ENCODE measurements around the gene LNP1. TPM values are rescaled to one million over a fixed set of nuclear protein-coding genes. Genes with fewer than 3 reads are reported as not detected.

Gene LNP1
- total RNA-seq, 3 donors from 2014 or later (not counting 1 experiment from before 2014, with no cell fraction given), result 0.39 to 0.85 (median 0.73) TPM

DNA sequence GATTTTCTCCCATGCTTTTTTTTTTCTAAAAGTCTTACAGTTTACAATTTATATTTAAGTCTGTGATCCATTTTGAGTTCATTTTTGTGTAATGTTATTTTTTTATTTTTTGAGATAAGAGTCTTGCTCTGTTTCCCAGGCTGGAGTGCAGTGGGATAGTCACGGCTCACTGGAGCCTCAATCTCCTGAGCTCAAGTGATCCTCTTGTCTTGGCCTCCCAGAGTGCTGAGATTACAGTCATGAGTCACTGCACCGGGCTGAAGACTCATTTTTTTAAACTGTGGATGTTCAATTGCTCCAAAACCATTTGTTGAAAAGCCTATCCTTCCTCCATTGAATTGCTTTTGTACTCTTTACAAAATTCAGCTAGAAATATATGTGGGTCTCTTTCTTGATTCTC, 19.5 kb downstream of the LNP1 start:
- no peaks in the 10 kb centered on the region for H3K36me3 ChIP-seq (ENCODE audit: control insufficient read depth, insufficient read depth, low read length)
- Mint-ChIP-seq H3K4me1 (no peaks in the 10 kb centered on the region), H3K27ac (no peak overlapping the region), H3K9me3 (no peaks in the 10 kb centered on the region), H3K27me3 (ENCODE audit: low read depth in 2 of 2) (peaks cover 0 to 15% of the 10 kb centered on the region in 2 donors), H3K36me3 (no peaks in the 10 kb centered on the region), H3K4me3 (no peak overlapping the region)
- ATAC-seq (no peak), DNase-seq (no peak)
- no peaks in the 10 kb centered on the region for H3K9me3 ChIP-seq (ENCODE audit: control insufficient read depth, insufficient read depth, low read length)
- TF ChIP-seq, protein P1, sequence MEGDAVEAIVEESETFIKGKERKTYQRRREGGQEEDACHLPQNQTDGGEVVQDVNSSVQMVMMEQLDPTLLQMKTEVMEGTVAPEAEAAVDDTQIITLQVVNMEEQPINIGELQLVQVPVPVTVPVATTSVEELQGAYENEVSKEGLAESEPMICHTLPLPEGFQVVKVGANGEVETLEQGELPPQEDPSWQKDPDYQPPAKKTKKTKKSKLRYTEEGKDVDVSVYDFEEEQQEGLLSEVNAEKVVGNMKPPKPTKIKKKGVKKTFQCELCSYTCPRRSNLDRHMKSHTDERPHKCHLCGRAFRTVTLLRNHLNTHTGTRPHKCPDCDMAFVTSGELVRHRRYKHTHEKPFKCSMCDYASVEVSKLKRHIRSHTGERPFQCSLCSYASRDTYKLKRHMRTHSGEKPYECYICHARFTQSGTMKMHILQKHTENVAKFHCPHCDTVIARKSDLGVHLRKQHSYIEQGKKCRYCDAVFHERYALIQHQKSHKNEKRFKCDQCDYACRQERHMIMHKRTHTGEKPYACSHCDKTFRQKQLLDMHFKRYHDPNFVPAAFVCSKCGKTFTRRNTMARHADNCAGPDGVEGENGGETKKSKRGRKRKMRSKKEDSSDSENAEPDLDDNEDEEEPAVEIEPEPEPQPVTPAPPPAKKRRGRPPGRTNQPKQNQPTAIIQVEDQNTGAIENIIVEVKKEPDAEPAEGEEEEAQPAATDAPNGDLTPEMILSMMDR (IDR thresholded peaks at IDR 0.05), result no peak
- intact Hi-C loops (cut with micrococcal nuclease), result no loop called here
- WGBS (ENCODE audit: insufficient coverage), result 89% methylated on average over 2 of the region's 2 CpGs
- H3K27ac ChIP-seq (ENCODE audit: low read length), result no peak overlapping the region
- H3K4me3 ChIP-seq (ENCODE audit: low read length), result no peak overlapping the region
- H3K27me3 ChIP-seq (ENCODE audit: control insufficient read depth, insufficient read depth, low read length), result no peaks in the 10 kb centered on the region
- no peaks in the 10 kb centered on the region for H3K4me1 ChIP-seq (ENCODE audit: control insufficient read depth, insufficient read depth, low read length)

DNA sequence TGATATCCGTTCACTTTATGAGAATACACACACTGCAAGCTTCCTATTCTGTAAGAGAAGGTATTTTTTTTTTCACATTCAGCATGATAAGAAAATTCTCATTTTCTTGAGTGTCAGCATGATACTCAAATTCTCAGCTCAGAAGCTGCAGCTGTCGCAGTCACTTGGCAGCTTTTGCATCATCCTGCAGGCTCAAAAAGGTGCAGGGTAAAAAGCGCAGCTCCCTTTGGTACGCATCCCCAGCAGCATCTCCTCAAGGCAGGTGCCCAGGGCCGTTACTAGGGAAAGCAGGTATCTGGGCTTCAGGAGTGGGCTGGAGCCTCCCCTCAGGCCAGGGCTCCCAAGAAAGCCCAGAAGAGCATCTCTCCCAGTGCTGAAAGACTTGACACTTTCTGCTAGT, 22.3 kb downstream of the LNP1 start:
- Histone ChIP-seq H3K4me1 (ENCODE audit: control insufficient read depth, insufficient read depth, low read length) (no peaks in the 10 kb centered on the region), H3K9me3 (ENCODE audit: control insufficient read depth, insufficient read depth, low read length) (no peaks in the 10 kb centered on the region), H3K4me3 (ENCODE audit: low read length) (no peak overlapping the region), H3K27me3 (ENCODE audit: control insufficient read depth, insufficient read depth, low read length) (peaks cover 3% of the 10 kb centered on the region), H3K27ac (ENCODE audit: low read length) (no peak overlapping the region), H3K36me3 (ENCODE audit: control insufficient read depth, insufficient read depth, low read length) (no peaks in the 10 kb centered on the region)
- intact Hi-C loops (cut with micrococcal nuclease), result no loop called here
- 97% methylated on average over 4 of the region's 5 CpGs for WGBS (ENCODE audit: insufficient coverage)
- Mint-ChIP-seq H3K4me1 (no peaks in the 10 kb centered on the region), H3K36me3 (no peaks in the 10 kb centered on the region), H3K27me3 (ENCODE audit: low read depth in 2 of 2) (peaks cover 0 to 18% of the 10 kb centered on the region in 2 donors), H3K9me3 (no peaks in the 10 kb centered on the region), H3K4me3 (no peak overlapping the region), H3K27ac (no peak overlapping the region)
- TF ChIP-seq, protein P1 (IDR thresholded peaks at IDR 0.05), result no peak
- DNase-seq (no peak), ATAC-seq (no peak)

DNA sequence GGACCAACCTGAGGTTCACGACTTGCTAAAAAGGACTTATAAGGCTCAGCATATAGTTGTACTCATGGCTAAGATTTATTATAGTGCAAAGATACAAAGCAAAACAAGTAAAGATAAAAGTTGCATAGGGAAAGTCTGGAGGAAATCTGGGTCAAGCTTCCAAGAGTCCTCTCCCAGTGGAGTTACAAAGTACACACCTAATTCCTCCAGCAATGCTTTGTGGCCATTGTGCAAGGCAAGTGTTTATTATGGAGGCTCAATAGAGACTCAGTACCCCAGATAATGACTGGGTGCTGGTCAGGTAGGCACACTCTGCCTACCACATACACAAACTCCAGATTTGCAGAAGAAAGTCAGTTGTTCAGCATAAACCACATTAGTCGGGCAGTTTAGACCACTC, 22.9 kb downstream of the LNP1 start:
- Histone ChIP-seq H3K4me1 (ENCODE audit: control insufficient read depth, insufficient read depth, low read length) (no peaks in the 10 kb centered on the region), H3K27me3 (ENCODE audit: control insufficient read depth, insufficient read depth, low read length) (peaks cover 3% of the 10 kb centered on the region), H3K36me3 (ENCODE audit: control insufficient read depth, insufficient read depth, low read length) (no peaks in the 10 kb centered on the region), H3K27ac (ENCODE audit: low read length) (no peak overlapping the region), H3K9me3 (ENCODE audit: control insufficient read depth, insufficient read depth, low read length) (no peaks in the 10 kb centered on the region), H3K4me3 (ENCODE audit: low read length) (no peak overlapping the region)
- 78% methylated on average over 1 of the region's 2 CpGs for WGBS (ENCODE audit: insufficient coverage)
- Mint-ChIP-seq H3K9me3 (no peaks in the 10 kb centered on the region), H3K4me3 (no peak overlapping the region), H3K27me3 (ENCODE audit: low read depth in 2 of 2) (peaks cover 0 to 18% of the 10 kb centered on the region in 2 donors), H3K36me3 (no peaks in the 10 kb centered on the region), H3K4me1 (no peaks in the 10 kb centered on the region), H3K27ac (no peak overlapping the region)
- no peak for DNase-seq
- intact Hi-C loops (cut with micrococcal nuclease), result no loop called here
- TF ChIP-seq, protein P1 (IDR thresholded peaks at IDR 0.05), result no peak
- ATAC-seq, result no peak

DNA sequence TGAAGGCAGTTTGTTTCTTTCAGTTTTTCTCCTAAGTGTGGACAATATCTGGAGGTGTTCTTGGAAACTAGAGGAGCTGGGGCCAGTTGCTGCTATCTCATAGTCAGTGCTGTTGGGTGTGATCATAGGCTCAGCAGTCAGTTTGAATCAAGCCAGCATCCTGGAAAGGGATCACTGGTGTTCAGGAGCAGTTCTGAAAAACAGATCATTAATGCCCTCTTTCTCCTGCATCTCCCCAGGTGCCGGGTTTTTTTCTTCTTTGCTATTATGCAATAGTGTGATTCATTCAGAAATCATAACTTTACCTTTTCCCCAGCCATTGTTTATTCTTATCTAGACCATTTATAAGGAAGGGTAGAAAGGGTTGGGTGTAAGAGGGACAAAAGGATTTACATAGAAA, 24.0 kb downstream of the LNP1 start:
- Histone ChIP-seq H3K4me3 (ENCODE audit: low read length) (no peak overlapping the region), H3K4me1 (ENCODE audit: control insufficient read depth, insufficient read depth, low read length) (no peaks in the 10 kb centered on the region), H3K9me3 (ENCODE audit: control insufficient read depth, insufficient read depth, low read length) (no peaks in the 10 kb centered on the region), H3K27ac (ENCODE audit: low read length) (no peak overlapping the region), H3K36me3 (ENCODE audit: control insufficient read depth, insufficient read depth, low read length) (no peaks in the 10 kb centered on the region), H3K27me3 (ENCODE audit: control insufficient read depth, insufficient read depth, low read length) (peaks cover 3% of the 10 kb centered on the region)
- no peak for DNase-seq
- no peaks in the 10 kb centered on the region for H3K36me3 Mint-ChIP-seq
- intact Hi-C loops (cut with micrococcal nuclease), result no loop called here
- H3K4me1 Mint-ChIP-seq, result no peaks in the 10 kb centered on the region
- no CpG with 5 or more reads among the region's 1 CpG for WGBS (ENCODE audit: insufficient coverage)
- H3K27me3 Mint-ChIP-seq (ENCODE audit: low read depth in 2 of 2), result peaks cover 3 to 18% of the 10 kb centered on the region in 2 donors
- H3K4me3 Mint-ChIP-seq, result no peak overlapping the region
- H3K27ac Mint-ChIP-seq, result no peak overlapping the region
- ATAC-seq, result no peak
- H3K9me3 Mint-ChIP-seq, result no peaks in the 10 kb centered on the region
- TF ChIP-seq, protein P1 (IDR thresholded peaks at IDR 0.05), result no peak

Data from natural killer cell (primary cell).